ENCODE data around the gene ETDC.

The ETDC gene

DNA sequence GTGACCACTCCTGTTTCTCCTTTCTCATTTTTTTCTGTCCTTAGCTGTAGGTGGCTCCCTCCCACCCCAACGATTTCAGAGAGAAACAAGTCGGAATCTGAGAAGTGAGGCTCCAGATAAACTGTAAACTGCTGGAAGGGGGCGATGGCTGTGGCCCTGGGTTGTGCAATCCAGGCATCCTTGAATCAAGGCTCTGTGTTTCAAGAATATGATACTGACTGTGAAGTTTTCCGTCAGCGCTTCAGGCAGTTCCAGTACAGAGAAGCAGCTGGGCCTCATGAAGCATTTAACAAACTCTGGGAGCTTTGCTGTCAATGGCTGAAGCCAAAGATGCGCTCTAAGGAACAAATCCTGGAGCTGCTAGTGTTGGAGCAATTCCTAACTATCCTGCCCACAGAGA lies 37.7 kb downstream of the ETDC start:
- no peaks in the 10 kb centered on the region for H3K27me3 ChIP-seq
- peaks cover 24 to 34% of the 10 kb centered on the region in 2 experiments for H3K4me1 ChIP-seq (ENCODE audit: control insufficient read depth in 1 of 2, insufficient read depth in 1 of 2, low read depth in 1 of 2, low read length in 1 of 2)
- no peaks in the 10 kb centered on the region for H3K9me3 ChIP-seq
- peaks cover 11% of the 10 kb centered on the region for H3K36me3 ChIP-seq
- peak overlapping the region; percentile 20 for H3K27ac ChIP-seq
- no peak overlapping the region for H3K4me3 ChIP-seq (ENCODE audit: low read depth in 1 of 2, low read length in 1 of 2)
- TF ChIP-seq CTCF (IDR thresholded peaks at IDR 0.05): no peak

- no peak overlapping the region for H3K4me3 ChIP-seq (ENCODE audit: low read depth in 1 of 2, low read length in 1 of 2)
- TF ChIP-seq CTCF (IDR thresholded peaks at IDR 0.05): no peak
- H3K27me3 ChIP-seq: no peaks in the 10 kb centered on the region
- H3K27ac ChIP-seq: peak overlapping the region; percentile 20
- no peaks in the 10 kb centered on the region for H3K9me3 ChIP-seq
- H3K4me1 ChIP-seq (ENCODE audit: control insufficient read depth in 1 of 2, insufficient read depth in 1 of 2, low read depth in 1 of 2, low read length in 1 of 2): peaks cover 19 to 29% of the 10 kb centered on the region in 2 experiments
- peaks cover 11% of the 10 kb centered on the region for H3K36me3 ChIP-seq
These were observed 38.2 kb downstream of the ETDC start for GRCh38 chrX:135347381-135348016.

DNA sequence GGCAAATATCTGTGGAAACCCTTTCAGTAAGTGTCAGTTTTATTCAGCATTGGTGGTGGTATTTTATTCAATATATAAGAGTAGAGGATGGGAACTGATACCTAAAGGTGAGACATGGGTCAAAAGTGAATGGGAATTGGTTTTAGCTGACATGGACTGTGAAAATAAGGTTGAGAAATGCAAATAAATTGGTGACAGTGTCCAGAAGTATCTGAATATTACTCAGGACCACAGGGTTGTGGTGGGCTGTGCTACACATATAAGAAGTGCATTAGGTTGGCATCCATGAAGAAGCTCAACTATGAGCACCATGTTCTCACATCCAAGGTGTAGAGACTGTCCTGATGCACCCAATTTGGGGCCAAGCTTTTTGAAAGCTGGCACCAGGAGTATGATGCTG lies 45.0 kb downstream of the ETDC start:
- H3K27me3 ChIP-seq: no peaks in the 10 kb centered on the region
- no peak for TF ChIP-seq CTCF (IDR thresholded peaks at IDR 0.05)
- no peak overlapping the region for H3K4me3 ChIP-seq (ENCODE audit: low read depth in 1 of 2, low read length in 1 of 2)
- H3K36me3 ChIP-seq: peaks cover 11% of the 10 kb centered on the region
- no peaks in the 10 kb centered on the region for H3K9me3 ChIP-seq
- no peak overlapping the region for H3K27ac ChIP-seq
- no peaks in the 10 kb centered on the region for H3K4me1 ChIP-seq (ENCODE audit: control insufficient read depth in 1 of 2, insufficient read depth in 1 of 2, low read depth in 1 of 2, low read length in 1 of 2)
